ENCODE measurements around the gene TMIGD3.

TMIGD3 gene

DNA sequence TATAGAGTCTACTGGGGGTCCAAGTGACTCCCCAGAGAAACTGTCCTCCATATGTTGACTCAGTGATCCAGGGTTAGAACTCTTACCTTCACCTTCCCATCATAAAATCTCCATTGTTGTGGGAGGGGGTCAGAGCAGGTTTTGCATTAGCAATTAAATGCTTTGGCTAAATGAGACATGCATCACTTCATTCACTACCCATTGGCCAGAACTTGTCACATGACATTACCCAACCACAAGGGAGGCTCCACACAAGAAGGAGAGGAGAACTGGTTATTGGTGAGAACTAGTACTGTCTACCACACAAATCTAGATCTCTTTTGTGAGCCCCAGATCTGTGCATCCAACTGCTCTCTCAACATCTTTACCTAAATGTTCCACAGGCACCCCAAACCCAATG, 33.9 kb downstream of the TMIGD3 start:
- no peak overlapping the region for H3K4me3 ChIP-seq (ENCODE audit: insufficient read depth, low read length, poor library complexity, severe bottlenecking)
- H3K27me3 ChIP-seq (ENCODE audit: low read length): no peaks in the 10 kb centered on the region
- no peak overlapping the region for H3K27ac ChIP-seq (ENCODE audit: low read depth, low read length)
- TF ChIP-seq EZH2phosphoT487 (conservative IDR thresholded peaks at IDR 0.05; ENCODE audit: low read length): no peak
- TF ChIP-seq, protein P1, sequence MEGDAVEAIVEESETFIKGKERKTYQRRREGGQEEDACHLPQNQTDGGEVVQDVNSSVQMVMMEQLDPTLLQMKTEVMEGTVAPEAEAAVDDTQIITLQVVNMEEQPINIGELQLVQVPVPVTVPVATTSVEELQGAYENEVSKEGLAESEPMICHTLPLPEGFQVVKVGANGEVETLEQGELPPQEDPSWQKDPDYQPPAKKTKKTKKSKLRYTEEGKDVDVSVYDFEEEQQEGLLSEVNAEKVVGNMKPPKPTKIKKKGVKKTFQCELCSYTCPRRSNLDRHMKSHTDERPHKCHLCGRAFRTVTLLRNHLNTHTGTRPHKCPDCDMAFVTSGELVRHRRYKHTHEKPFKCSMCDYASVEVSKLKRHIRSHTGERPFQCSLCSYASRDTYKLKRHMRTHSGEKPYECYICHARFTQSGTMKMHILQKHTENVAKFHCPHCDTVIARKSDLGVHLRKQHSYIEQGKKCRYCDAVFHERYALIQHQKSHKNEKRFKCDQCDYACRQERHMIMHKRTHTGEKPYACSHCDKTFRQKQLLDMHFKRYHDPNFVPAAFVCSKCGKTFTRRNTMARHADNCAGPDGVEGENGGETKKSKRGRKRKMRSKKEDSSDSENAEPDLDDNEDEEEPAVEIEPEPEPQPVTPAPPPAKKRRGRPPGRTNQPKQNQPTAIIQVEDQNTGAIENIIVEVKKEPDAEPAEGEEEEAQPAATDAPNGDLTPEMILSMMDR (IDR thresholded peaks at IDR 0.05; ENCODE audit: insufficient read depth, low read length, poor library complexity, severe bottlenecking): no peak
- H3F3A ChIP-seq (ENCODE audit: insufficient read depth): peaks cover 23% of the 10 kb centered on the region; the same call in 1 of the 2 replicates
- H3K79me2 ChIP-seq (ENCODE audit: insufficient read depth, low read length): no peaks in the 10 kb centered on the region
- 0 out of 2 replicates have a peak, but pooled peaks cover 2% of the 10 kb centered on the region for H3K36me3 ChIP-seq (ENCODE audit: low read length)
- no peaks in the 10 kb centered on the region for H4K20me1 ChIP-seq (ENCODE audit: low read depth, low read length)
- no peak overlapping the region for H3K4me2 ChIP-seq (ENCODE audit: low read depth, low read length, poor library complexity, severe bottlenecking)
- no peaks in the 10 kb centered on the region for H3K9me2 ChIP-seq (replicated peaks; ENCODE audit: insufficient read depth, low read length)
- H3K9ac ChIP-seq (ENCODE audit: low read length): no peak overlapping the region
- H3K9me3 ChIP-seq (ENCODE audit: insufficient read depth, low read length): no peaks in the 10 kb centered on the region
- H2AFZ ChIP-seq (ENCODE audit: low read depth, low read length, severe bottlenecking): no peak overlapping the region

DNA sequence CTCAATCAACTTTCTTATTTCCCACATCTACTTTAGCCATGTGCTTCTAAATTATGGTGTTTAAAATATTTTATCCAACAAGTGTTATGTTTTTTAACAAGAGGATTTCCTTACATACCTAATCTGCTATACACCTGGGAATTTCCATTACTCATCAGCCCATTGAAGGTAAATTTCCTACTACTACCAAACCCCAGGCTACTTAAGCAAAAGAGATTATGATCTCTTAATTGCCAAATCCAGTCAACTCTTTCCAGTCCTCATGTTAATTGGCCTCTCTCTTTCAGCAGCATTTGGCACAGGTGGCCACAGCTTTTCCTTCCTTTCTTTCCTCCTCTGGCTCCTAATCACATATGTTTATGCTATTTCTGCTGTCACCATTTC, 34.7 kb downstream of the TMIGD3 start:
- Histone ChIP-seq H3K27ac (ENCODE audit: low read depth, low read length) (no peak overlapping the region), H4K20me1 (ENCODE audit: low read depth, low read length) (no peaks in the 10 kb centered on the region), H3K79me2 (ENCODE audit: insufficient read depth, low read length) (no peaks in the 10 kb centered on the region), H3K9me2 (replicated peaks; ENCODE audit: insufficient read depth, low read length) (no peaks in the 10 kb centered on the region), H3K27me3 (ENCODE audit: low read length) (no peaks in the 10 kb centered on the region), H2AFZ (ENCODE audit: low read depth, low read length, severe bottlenecking) (no peak overlapping the region), H3K9me3 (ENCODE audit: insufficient read depth, low read length) (no peaks in the 10 kb centered on the region), H3K36me3 (ENCODE audit: low read length) (0 out of 2 replicates have a peak, but pooled peaks cover 2% of the 10 kb centered on the region), H3K4me3 (ENCODE audit: insufficient read depth, low read length, poor library complexity, severe bottlenecking) (no peak overlapping the region), H3K9ac (ENCODE audit: low read length) (no peak overlapping the region), H3K4me2 (ENCODE audit: low read depth, low read length, poor library complexity, severe bottlenecking) (no peak overlapping the region), H3F3A (ENCODE audit: insufficient read depth) (peaks cover 28% of the 10 kb centered on the region; the same call in 1 of the 2 replicates)
- TF ChIP-seq EZH2phosphoT487 (conservative IDR thresholded peaks at IDR 0.05; ENCODE audit: low read length): no peak
- TF ChIP-seq, protein P1 (IDR thresholded peaks at IDR 0.05; ENCODE audit: insufficient read depth, low read length, poor library complexity, severe bottlenecking): no peak

DNA sequence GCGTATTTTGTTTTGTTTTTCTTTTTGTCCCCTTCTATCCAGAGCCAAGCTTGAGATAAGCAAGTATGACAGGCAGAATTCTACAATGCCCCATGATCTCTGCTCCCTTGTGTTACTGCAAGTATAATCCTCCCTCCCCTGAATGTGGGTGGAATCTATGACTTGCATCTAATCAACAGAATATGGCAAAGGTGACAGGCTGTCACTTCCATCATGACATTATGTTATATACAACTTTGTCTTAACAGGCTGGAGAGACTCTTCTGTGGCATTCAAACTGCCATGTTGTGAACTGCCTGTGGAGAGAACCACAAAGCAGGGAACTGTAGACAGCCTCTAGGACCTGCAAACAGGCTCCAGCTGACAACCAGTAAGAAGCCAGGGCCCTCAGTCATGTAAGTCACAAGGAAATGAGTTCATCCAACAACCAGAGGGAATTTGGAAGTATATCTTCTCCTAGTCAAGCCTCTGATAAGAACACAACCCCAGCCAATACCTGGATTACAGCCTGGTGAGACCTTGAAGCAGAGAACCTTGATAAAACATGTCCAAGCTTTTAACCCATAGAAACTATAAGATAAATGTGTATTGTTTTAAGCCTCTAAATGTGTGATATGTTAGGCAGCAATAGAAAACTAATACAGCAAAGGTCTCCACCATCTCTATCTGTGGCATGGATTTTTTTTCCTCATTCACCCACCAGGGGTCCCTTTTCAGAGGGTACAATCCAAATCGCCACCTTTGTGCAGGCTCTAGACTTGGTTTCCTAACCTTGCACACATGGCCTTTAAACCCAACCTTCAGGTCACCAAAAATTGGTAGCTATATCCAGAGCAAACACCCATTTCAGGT, 35.3 kb downstream of the TMIGD3 start:
- no peaks in the 10 kb centered on the region for H3K9me2 ChIP-seq (replicated peaks; ENCODE audit: insufficient read depth, low read length)
- no peak overlapping the region; the same call in 1 of the 2 replicates for H3K27ac ChIP-seq (ENCODE audit: low read depth, low read length)
- H3K9me3 ChIP-seq (ENCODE audit: insufficient read depth, low read length): no peaks in the 10 kb centered on the region
- TF ChIP-seq EZH2phosphoT487 (conservative IDR thresholded peaks at IDR 0.05; ENCODE audit: low read length): no peak
- TF ChIP-seq, protein P1 (IDR thresholded peaks at IDR 0.05; ENCODE audit: insufficient read depth, low read length, poor library complexity, severe bottlenecking): no peak
- no peaks in the 10 kb centered on the region for H3K79me2 ChIP-seq (ENCODE audit: insufficient read depth, low read length)
- H3F3A ChIP-seq (ENCODE audit: insufficient read depth): peaks cover 28% of the 10 kb centered on the region; the same call in 1 of the 2 replicates
- H3K4me2 ChIP-seq (ENCODE audit: low read depth, low read length, poor library complexity, severe bottlenecking): no peak overlapping the region
- no peaks in the 10 kb centered on the region for H4K20me1 ChIP-seq (ENCODE audit: low read depth, low read length)
- H3K36me3 ChIP-seq (ENCODE audit: low read length): 0 out of 2 replicates have a peak, but pooled peaks cover 2% of the 10 kb centered on the region
- no peak overlapping the region for H2AFZ ChIP-seq (ENCODE audit: low read depth, low read length, severe bottlenecking)
- H3K4me3 ChIP-seq (ENCODE audit: insufficient read depth, low read length, poor library complexity, severe bottlenecking): no peak overlapping the region
- no peaks in the 10 kb centered on the region for H3K27me3 ChIP-seq (ENCODE audit: low read length)
- H3K9ac ChIP-seq (ENCODE audit: low read length): no peak overlapping the region
